Adipocyte (in vitro differentiated cells): ENCODE data around the gene CPNE5.

Experiments used
- DNase-seq: peaks from one replicate; pipeline ENCODE4 v3.0.0-alpha.2; 2015; ENCODE audit warnings: low read depth
- H3K27me3 ChIP-seq: replicated peaks from 2 replicates; pipeline ENCODE4 v1.7.0; 2013; ENCODE audit warnings: mild to moderate bottlenecking, low read length, moderate library complexity; ENCODE audit not compliant: control insufficient read depth, insufficient read depth
- H3K36me3 ChIP-seq: 2 replicates; pipeline ENCODE4 v1.7.0; 2013; ENCODE audit warnings: low read length, mild to moderate bottlenecking, moderate library complexity; ENCODE audit not compliant: control insufficient read depth, insufficient read depth, severe bottlenecking
- H3K4me1 ChIP-seq: 2 replicates; pipeline ENCODE4 v1.7.0; 2013; ENCODE audit warnings: mild to moderate bottlenecking, low read length, moderate library complexity; ENCODE audit not compliant: control insufficient read depth, insufficient read depth
- H3K4me3 ChIP-seq: 2 replicates; pipeline ENCODE4 v1.7.0; 2013; ENCODE audit warnings: mild to moderate bottlenecking, low read length, moderate library complexity
- H3K9ac ChIP-seq: 2 replicates; pipeline ENCODE4 v1.7.0; 2013; ENCODE audit warnings: mild to moderate bottlenecking, low read length, moderate library complexity
- H3K9me3 ChIP-seq: 2 replicates; pipeline ENCODE4 v1.7.0; 2013; ENCODE audit warnings: mild to moderate bottlenecking, low read length, moderate library complexity; ENCODE audit not compliant: control insufficient read depth

CPNE5 gene

GRCh38 chr6:36853325-36853724 lies 14.1 kb upstream of the CPNE5 start:
- Histone ChIP-seq H3K9me3 (no peaks in the 10 kb centered on the region), H3K27me3 (no peaks in the 10 kb centered on the region), H3K4me3 (no peak overlapping the region), H3K4me1 (peaks cover 27% of the 10 kb centered on the region), H3K36me3 (peaks cover 10% of the 10 kb centered on the region), H3K9ac (no peak overlapping the region)
- DNase-seq: peak; percentile 82

- H3K36me3 ChIP-seq: peaks cover 10% of the 10 kb centered on the region
- peak; percentile 56 for DNase-seq
- H3K9me3 ChIP-seq: no peaks in the 10 kb centered on the region
- no peak overlapping the region for H3K9ac ChIP-seq
- peaks cover 25% of the 10 kb centered on the region for H3K4me1 ChIP-seq
- H3K27me3 ChIP-seq: no peaks in the 10 kb centered on the region
- H3K4me3 ChIP-seq: no peak overlapping the region
These were observed 13.4 kb upstream of the CPNE5 start for GRCh38 chr6:36852481-36853147.

- H3K4me3 ChIP-seq: no peak overlapping the region
- DNase-seq: no peak
- H3K9me3 ChIP-seq: no peaks in the 10 kb centered on the region
- H3K36me3 ChIP-seq: peaks cover 10% of the 10 kb centered on the region
- H3K27me3 ChIP-seq: no peaks in the 10 kb centered on the region
- H3K4me1 ChIP-seq: peaks cover 25% of the 10 kb centered on the region
- no peak overlapping the region for H3K9ac ChIP-seq
These were observed 12.4 kb upstream of the CPNE5 start for GRCh38 chr6:36851626-36852025.

GRCh38 chr6:36851149-36851614 lies 11.9 kb upstream of the CPNE5 start:
- H3K9ac ChIP-seq: no peak overlapping the region
- DNase-seq: peak; percentile 79
- peaks cover 25% of the 10 kb centered on the region for H3K4me1 ChIP-seq
- H3K27me3 ChIP-seq: no peaks in the 10 kb centered on the region
- H3K36me3 ChIP-seq: peaks cover 10% of the 10 kb centered on the region
- no peak overlapping the region for H3K4me3 ChIP-seq
- no peaks in the 10 kb centered on the region for H3K9me3 ChIP-seq

- H3K4me3 ChIP-seq: no peak overlapping the region
- DNase-seq: no peak
- H3K9ac ChIP-seq: no peak overlapping the region
- peaks cover 2% of the 10 kb centered on the region for H3K36me3 ChIP-seq
- H3K4me1 ChIP-seq: peaks cover 25% of the 10 kb centered on the region
- no peaks in the 10 kb centered on the region for H3K9me3 ChIP-seq
- H3K27me3 ChIP-seq: peaks cover 9% of the 10 kb centered on the region
These were observed 10.8 kb upstream of the CPNE5 start for GRCh38 chr6:36850021-36850420.

- Histone ChIP-seq H3K27me3 (peaks cover 18% of the 10 kb centered on the region), H3K36me3 (no peaks in the 10 kb centered on the region), H3K4me1 (peaks cover 25% of the 10 kb centered on the region), H3K9me3 (no peaks in the 10 kb centered on the region), H3K4me3 (no peak overlapping the region), H3K9ac (no peak overlapping the region)
- DNase-seq: no peak
These were observed 9.6 kb upstream of the CPNE5 start for GRCh38 chr6:36848658-36849441.

GRCh38 chr6:36847991-36848390 lies 8.7 kb upstream of the CPNE5 start:
- Histone ChIP-seq H3K36me3 (no peaks in the 10 kb centered on the region), H3K9ac (no peak overlapping the region), H3K4me3 (no peak overlapping the region), H3K4me1 (peaks cover 17% of the 10 kb centered on the region), H3K27me3 (peaks cover 18% of the 10 kb centered on the region), H3K9me3 (no peaks in the 10 kb centered on the region)
- no peak for DNase-seq

GRCh38 chr6:36847152-36847551 lies 7.9 kb upstream of the CPNE5 start:
- Histone ChIP-seq H3K36me3 (no peaks in the 10 kb centered on the region), H3K4me3 (no peak overlapping the region), H3K4me1 (peaks cover 9% of the 10 kb centered on the region), H3K9ac (no peak overlapping the region), H3K27me3 (peaks cover 18% of the 10 kb centered on the region), H3K9me3 (no peaks in the 10 kb centered on the region)
- DNase-seq: no peak

GRCh38 chr6:36845233-36845632 lies 6.0 kb upstream of the CPNE5 start:
- Histone ChIP-seq H3K4me1 (peaks cover 10% of the 10 kb centered on the region), H3K9ac (no peak overlapping the region), H3K4me3 (no peak overlapping the region), H3K36me3 (no peaks in the 10 kb centered on the region), H3K9me3 (no peaks in the 10 kb centered on the region), H3K27me3 (peaks cover 18% of the 10 kb centered on the region)
- DNase-seq: no peak

GRCh38 chr6:36844232-36845170 lies 5.3 kb upstream of the CPNE5 start:
- Histone ChIP-seq H3K9me3 (no peaks in the 10 kb centered on the region), H3K27me3 (peaks cover 18% of the 10 kb centered on the region), H3K4me1 (peaks cover 12% of the 10 kb centered on the region), H3K4me3 (no peak overlapping the region), H3K36me3 (no peaks in the 10 kb centered on the region), H3K9ac (no peak overlapping the region)
- DNase-seq: no peak

GRCh38 chr6:36843170-36843569 lies 3.9 kb upstream of the CPNE5 start:
- H3K27me3 ChIP-seq: peaks cover 27% of the 10 kb centered on the region
- no peak overlapping the region for H3K9ac ChIP-seq
- no peak for DNase-seq
- no peak overlapping the region for H3K4me3 ChIP-seq
- peaks cover 12% of the 10 kb centered on the region for H3K4me1 ChIP-seq
- H3K9me3 ChIP-seq: no peaks in the 10 kb centered on the region
- no peaks in the 10 kb centered on the region for H3K36me3 ChIP-seq
